GM21515 (cell line): ENCODE measurements around the gene OPHN1.

Source experiments
- ATAC-seq: cut with Tn5 transposase; IDR thresholded peaks from one replicate; pipeline ENCODE4 v1.9.1; 2021; ENCODE audit not compliant: unreplicated experiment

Gene OPHN1

DNA sequence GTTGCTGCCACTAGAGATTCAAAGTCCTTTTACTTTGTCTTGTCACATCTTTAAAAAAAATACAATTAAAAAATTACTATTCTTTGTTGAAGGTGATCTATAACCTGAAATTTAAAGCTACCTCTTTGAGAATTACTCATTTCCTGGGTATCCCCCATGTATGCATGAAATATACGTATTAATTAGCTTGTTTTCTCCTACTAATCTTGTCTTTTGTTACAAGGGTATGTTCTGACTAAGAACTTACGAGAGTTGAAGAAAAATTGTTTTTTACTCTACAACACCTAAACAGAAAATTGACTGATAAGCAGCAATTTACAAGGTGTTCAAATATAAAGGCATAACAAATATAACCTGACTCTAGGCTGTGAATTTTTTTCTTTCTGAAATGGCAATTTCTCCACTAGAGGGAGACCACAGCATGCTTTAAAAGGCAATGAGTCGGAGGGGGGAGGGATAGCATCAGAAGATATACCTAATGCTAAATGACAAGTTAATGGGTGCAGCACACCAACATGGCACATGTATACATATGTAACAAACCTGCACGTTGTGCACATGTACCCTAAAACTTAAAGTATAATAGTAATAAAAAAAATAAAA is 249.6 kb downstream of the OPHN1 start:
- ATAC-seq: no peak

DNA sequence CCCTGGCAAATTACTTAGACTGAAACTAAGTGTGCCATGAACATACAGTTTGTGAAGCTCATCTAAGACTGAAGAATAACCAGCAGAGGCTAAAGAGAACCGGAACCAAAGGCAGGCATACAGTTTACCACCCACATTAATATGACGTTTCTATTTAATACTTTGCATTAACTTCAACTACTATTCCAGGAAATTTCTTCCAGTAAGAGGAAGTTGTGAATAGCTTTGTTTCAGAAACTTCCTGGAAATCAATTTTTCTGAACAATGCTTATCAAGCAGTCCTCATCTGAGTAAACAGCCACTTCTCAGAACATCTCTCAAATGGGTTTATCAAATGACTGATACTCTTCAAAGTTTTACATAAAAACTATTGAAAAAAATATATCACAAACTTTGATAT is 252.7 kb downstream of the OPHN1 start:
- ATAC-seq: no peak

GRCh38 chrX:68179355-68179754 is 253.9 kb downstream of the OPHN1 start:
- no peak for ATAC-seq

GRCh38 chrX:68177542-68177941 is 255.8 kb downstream of the OPHN1 start:
- ATAC-seq: no peak

GRCh38 chrX:68175562-68175961 is 257.7 kb downstream of the OPHN1 start:
- ATAC-seq: no peak

- no peak for ATAC-seq
Observed at GRCh38 chrX:68163441-68163840, 269.9 kb downstream of the OPHN1 start.

DNA sequence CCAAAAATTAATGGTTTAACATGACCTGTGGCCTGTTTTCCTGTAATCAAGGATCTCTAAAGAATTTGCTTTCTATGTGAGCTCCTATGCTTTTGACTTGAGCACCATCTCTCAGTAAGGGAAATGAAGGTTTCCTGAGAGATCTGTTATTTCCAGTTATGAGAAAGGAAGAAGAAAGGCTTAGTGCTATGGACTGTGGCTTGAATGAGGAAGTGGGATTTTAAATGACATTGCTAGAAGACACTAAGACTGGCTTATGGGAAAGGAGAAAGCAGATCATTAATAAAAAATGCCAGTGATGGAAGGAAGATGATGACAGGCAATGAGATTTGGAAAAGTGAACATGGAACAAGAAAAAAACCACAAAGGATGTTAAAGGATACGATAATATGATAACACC is 285.4 kb downstream of the OPHN1 start:
- no peak for ATAC-seq

DNA sequence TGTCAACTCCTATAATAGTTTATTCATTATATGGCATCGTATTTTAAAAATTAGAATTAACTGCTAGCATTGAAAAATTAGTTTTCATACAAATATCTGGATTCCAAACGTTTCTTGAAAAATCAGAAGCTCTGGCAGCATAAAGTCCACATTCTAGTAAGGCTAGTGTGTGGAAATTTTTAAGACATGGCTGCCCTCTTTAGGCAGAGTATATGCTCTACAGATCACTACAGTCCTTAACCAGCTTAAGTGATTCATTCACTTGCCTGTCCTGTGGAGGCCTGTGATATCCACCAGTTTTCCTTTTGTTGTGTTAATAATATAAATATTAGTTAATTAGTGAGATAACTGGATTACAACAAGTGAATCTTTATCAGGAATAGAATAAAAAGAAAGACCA is 287.2 kb downstream of the OPHN1 start:
- no peak for ATAC-seq

DNA sequence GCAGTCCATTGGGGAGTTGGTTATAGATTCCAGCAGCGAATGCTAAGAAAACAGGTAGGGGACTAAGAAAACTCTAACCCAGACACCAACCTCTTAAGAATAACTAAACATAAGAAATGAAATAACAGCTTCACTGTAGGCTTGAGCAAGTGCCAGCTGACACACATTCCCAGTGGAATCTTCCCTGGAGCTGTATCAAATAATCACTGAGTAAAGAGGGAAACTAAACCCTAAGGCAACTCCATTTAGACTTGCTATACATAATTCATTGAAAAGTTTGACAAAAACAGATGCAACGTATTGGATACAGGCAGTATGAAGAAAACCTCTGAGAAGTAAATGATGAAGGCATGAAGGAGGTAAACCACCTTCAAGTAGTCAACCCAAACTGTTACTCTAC is 293.5 kb downstream of the OPHN1 start:
- no peak for ATAC-seq

DNA sequence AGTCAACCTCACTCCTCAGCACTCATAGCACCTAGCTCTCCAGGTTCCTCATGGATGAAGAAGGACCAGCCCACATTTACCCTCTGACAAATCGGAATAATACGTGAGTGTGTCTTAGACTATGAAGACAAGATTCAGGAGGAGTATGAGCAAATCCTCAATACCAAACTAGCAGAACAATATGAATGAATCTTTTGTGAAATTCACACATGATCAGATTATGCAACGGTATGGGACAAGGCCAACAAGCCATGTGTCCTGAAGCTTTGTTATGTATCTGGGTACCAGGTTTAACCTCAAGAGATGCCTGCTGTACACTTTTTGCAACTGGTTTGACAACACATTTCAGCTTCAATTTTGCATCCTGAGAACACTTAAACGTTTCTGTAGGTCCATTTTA is 300.1 kb downstream of the OPHN1 start:
- ATAC-seq: no peak

- no peak for ATAC-seq
Observed at GRCh38 chrX:68132749-68133148, 300.5 kb downstream of the OPHN1 start.

GRCh38 chrX:68121835-68122234 is 311.5 kb downstream of the OPHN1 start:
- no peak for ATAC-seq

GRCh38 chrX:68121371-68121770 is 311.9 kb downstream of the OPHN1 start:
- ATAC-seq: no peak

- no peak for ATAC-seq
Observed at GRCh38 chrX:68115371-68115770, 317.9 kb downstream of the OPHN1 start.

GRCh38 chrX:68114573-68115129 is 318.6 kb downstream of the OPHN1 start:
- no peak for ATAC-seq

- ATAC-seq: no peak
Observed at GRCh38 chrX:68113837-68114572, 319.3 kb downstream of the OPHN1 start.

GRCh38 chrX:68112321-68112720 is 321.0 kb downstream of the OPHN1 start:
- no peak for ATAC-seq

- ATAC-seq: no peak
Observed at GRCh38 chrX:68109162-68109561, 324.1 kb downstream of the OPHN1 start.

- no peak for ATAC-seq
Observed at GRCh38 chrX:68098431-68098830, 334.9 kb downstream of the OPHN1 start.

DNA sequence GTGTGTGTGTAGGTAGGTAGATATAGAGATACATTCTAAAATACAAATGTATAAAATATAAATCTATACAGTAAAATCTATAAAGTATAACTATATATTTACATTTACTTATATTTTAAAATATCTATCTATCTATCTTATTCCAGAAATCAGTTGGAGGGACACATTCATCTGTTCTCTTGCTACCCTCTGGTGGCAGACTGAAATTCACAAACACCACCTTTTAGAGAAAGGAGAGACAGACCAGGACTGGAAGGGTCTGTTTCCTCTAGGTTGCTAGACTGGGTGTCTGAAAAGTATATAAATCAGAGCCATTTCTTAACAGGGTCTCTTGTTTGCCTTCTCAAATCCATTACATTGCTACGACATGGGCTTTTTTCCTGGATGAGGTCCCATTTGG is 343.0 kb downstream of the OPHN1 start:
- no peak for ATAC-seq

DNA sequence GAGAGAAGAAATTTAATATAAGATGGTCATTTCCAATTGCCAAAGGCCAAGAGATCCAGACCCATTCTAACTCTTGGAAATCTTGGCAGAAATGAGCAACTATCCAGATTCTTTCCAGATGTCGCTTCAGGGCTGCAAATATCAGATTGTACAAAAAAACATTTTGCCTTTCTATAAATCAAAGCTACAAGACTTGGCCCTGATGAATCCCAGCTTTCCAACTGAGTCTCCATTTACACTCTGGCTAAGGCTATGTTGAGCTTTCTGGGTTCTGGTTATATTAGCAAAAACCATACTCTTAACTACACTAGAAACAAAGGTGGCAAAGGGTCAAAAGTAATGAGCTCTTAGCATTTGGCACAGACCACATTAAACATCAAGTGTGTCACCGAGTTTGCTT is 345.8 kb downstream of the OPHN1 start:
- ATAC-seq: no peak

DNA sequence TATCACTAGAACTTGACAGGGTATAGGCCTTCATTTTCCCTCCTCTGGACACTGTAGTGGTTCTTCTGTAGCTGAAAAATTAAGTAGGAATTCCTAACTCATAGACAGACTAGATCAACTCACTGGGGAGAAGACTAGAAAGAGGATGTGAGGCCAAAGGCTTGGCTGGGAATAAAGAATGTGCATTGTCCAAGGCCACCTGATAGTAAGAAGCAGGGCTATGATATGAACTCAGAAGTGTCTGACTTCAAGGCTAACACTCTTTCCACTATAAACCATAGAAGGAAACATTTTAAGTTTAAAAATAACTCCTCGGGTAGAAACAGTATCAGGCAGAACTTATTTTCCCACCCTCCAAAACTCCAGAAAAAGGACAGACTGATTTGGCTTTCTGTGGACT is 346.6 kb downstream of the OPHN1 start:
- no peak for ATAC-seq

DNA sequence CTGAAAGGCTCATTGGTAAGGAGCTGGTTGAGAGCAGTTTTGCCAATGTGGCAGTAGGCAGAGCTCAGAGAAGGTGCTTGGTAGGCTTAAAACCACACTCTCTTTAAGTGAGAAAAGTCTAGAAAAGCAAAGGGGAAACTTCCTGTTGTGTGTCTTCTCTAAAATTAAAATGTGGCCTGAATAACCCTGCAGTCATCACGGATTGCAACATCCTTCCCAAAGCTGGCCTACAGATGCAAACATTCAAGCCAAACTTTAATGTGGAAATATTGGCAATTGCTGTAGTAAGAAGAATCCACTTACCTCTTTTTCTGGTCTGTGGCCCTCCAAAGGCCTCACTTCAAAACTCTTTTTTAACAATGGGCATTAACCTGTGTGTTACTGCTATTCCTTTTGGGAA is 348.5 kb downstream of the OPHN1 start:
- ATAC-seq: no peak
